Heart right ventricle (tissue), 16 donors: Measurements from ENCODE around the gene FRY. TPM values are rescaled to one million over a fixed set of nuclear protein-coding genes. Genes with fewer than 3 reads are reported as not detected.

Experiments used
- ATAC-seq, 8 donors: fragments of 200-7000 bp; cut with Tn5 transposase; one replicate each; pipeline ENCODE4 v1.9.1; 2020; ENCODE audit warnings: mild to moderate bottlenecking in 8 of 8, moderate library complexity in 8 of 8, moderate number of reproducible peaks in 1 of 8
- DNase-seq, 2 donors: peaks; one replicate each; pipeline ENCODE4 v3.0.0-alpha.2; 2020
- H3K27ac ChIP-seq, 10 donors: fragments of 200-600 bp; sonication (generic) in 2 of 10; one replicate each; pipeline versions ENCODE4 v1.5.0 to v1.8.0; 2020 to 2022; ENCODE audit warnings: mild to moderate bottlenecking in 3 of 10
- H3K27me3 ChIP-seq, 7 donors: fragments of 200-600 bp; one replicate each; pipeline ENCODE4 v1.8.0; 2021 to 2022; ENCODE audit warnings: mild to moderate bottlenecking in 2 of 7
- H3K36me3 ChIP-seq, 9 donors: fragments of 200-600 bp; sonication (generic) in 1 of 9; one replicate each; pipeline versions ENCODE4 v1.5.0 to v1.8.0; 2020 to 2022; ENCODE audit warnings: mild to moderate bottlenecking in 2 of 9
- H3K4me1 ChIP-seq, 9 donors: fragments of 200-600 bp; sonication (generic) in 1 of 9; one replicate each; pipeline versions ENCODE4 v1.5.0 to v1.8.0; 2020 to 2022; ENCODE audit warnings: mild to moderate bottlenecking in 4 of 9
- H3K4me3 ChIP-seq, 10 donors: fragments of 200-600 bp; sonication (generic) in 2 of 10; one replicate each; pipeline versions ENCODE4 v1.5.0 to v1.8.0; 2020 to 2022; ENCODE audit warnings: mild to moderate bottlenecking in 7 of 10, moderate library complexity in 2 of 10
- H3K9me3 ChIP-seq, 11 donors: fragments of 200-600 bp in 10 of 11; sonication (generic) in 2 of 11; one replicate each; pipeline versions ENCODE4 v1.5.0 to v1.8.0; 2013 to 2022; ENCODE audit warnings: mild to moderate bottlenecking in 2 of 11, control low read depth in 1 of 11, moderate library complexity in 1 of 11
- WGBS, 2 donors: extraction: QIAGEN DNeasy Blood & Tissue Kit; methylation state at CpG; one replicate each; pipeline ENCODE4 v1.1.7; 2013; ENCODE audit warnings: inconsistent platforms in 1 of 2; 5-methylcytosine and 5-hydroxymethylcytosine counted together
- intact Hi-C, 10 donors: fragments of 100-400 bp; cut with DNase I; formaldehyde crosslinking; loops; one replicate each; pipeline versions ENCODE4 v1.11.1 to v1.14.2; 2022
- polyA plus RNA-seq, 2 donors: library from polyadenylated mRNA; stranded (reverse); fragments of 200-250 nt; gene quantifications; one replicate each; pipeline ENCODE4 v1.2.3, GENCODE V29; 2013
- total RNA-seq, 10 donors: library from RNA; stranded (reverse); fragmentation: NEBNext Ultra II Directional in 3 of 10; extraction: Animal tissue kit (Norgen Biotek cat#: 25700) in 3 of 10; gene quantifications; one replicate each; pipeline versions ENCODE4 v1.2.1 to v1.2.4, GENCODE V29; 2021 to 2023
- TF ChIP-seq, protein P1 (sequence below), 9 donors: fragments of 200-600 bp; sonication (generic) in 2 of 9; IDR thresholded peaks; one replicate each; pipeline versions ENCODE4 v1.5.0 to v1.8.0; 2021 to 2022; ENCODE audit warnings: antibody characterized with exemption in 9 of 9, mild to moderate bottlenecking in 5 of 9, moderate library complexity in 1 of 9
- donor health status: Arrhythmogenic right ventricular cardiomyopathy.
- donor health status: ischemic (EF 13 %, LVEDD 7.1; RV severe dilation, severe dysfunction).
- donor health status: healthy with polysubstance abuse.
- donor health status: DM: no; HTN: yes; CAD: no.
- donor health status: DM: no; HTN: no; CAD: no.
- donor health status: ischemic (EF 25% LVEDD 6.9; RV normal size, moderate dysfunction).
- donor health status: ischemic (EF 25% LVEDD 5.7; RV mildly dilated, moderate dysfunction).
- donor health status: healthy.
- donor health status: DM: yes; HTN: yes; CAD: no.
- donor health status: Ischemic cardiomyopathy.
- donor health status: ischemic (EF 35%, LVEDD 5.7; RV mildly dilated, moderate dysfunction).
- donor health status: nonischemic (EF 11% LVEDD 7.7; RV severe dilation, severe dysfunction).
- donor health status: DM: yes; HTN: yes; CAD: no.
- donor health status: PGD.
- donor health status: ischemic (EF 29% LVEDD 5.4; RV normal size, mild dysfunction).
- donor health status: nonischemic (EF 23%, LVEDD 6.1; RV moderate dilation, normal function).

The FRY gene
- total and polyA plus RNA-seq, 12 donors: 24.9 to 268 (median 207) TPM

DNA sequence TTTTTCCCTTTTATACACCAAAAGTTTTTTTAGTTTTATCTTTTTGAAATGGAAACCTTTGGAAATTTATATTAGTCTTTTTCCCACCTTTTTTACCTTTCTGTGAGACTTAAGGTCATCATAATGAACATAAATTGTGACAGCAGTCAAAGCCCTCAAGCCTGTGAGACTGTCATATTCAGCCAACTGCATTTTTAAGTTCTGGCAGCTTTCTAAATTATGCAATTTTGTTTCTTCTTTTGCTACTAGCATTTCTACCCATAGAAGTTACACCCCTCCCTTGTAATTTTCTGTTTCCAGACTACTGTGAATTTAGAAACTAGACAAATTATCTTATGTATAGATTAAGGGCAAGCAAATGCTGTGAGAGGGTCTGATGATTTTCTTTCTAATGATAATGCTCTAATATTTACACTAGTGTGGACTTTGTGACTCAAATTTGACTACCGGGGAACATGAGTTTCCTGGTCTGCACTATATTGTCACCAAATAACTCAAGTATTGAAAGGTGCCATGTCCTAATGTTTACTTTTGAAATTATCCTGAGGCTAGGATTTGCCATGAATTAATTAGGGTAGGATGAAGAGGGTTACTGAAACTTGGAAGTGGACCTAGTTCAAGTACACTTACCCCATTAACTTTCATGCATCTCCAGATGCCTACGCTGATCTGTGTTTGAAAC, 43.7 kb downstream of the FRY start:
- H3K36me3 ChIP-seq: peaks cover 0 to 18% (median 0%) of the 10 kb centered on the region in 9 donors
- peaks cover 0 to 11% (median 0%) of the 10 kb centered on the region in 11 donors for H3K9me3 ChIP-seq
- no peaks in the 10 kb centered on the region for H3K27me3 ChIP-seq
- H3K4me3 ChIP-seq: no peak overlapping the region
- intact Hi-C loops: no loop called here
- H3K4me1 ChIP-seq: peaks cover 0 to 64% (median 24%) of the 10 kb centered on the region in 9 donors
- no peak overlapping the region for H3K27ac ChIP-seq
- DNase-seq (no peak), ATAC-seq (no peak)
- 88 to 94% methylated on average over 2 of the region's 2 CpGs for WGBS, 2 donors
- TF ChIP-seq, protein P1, sequence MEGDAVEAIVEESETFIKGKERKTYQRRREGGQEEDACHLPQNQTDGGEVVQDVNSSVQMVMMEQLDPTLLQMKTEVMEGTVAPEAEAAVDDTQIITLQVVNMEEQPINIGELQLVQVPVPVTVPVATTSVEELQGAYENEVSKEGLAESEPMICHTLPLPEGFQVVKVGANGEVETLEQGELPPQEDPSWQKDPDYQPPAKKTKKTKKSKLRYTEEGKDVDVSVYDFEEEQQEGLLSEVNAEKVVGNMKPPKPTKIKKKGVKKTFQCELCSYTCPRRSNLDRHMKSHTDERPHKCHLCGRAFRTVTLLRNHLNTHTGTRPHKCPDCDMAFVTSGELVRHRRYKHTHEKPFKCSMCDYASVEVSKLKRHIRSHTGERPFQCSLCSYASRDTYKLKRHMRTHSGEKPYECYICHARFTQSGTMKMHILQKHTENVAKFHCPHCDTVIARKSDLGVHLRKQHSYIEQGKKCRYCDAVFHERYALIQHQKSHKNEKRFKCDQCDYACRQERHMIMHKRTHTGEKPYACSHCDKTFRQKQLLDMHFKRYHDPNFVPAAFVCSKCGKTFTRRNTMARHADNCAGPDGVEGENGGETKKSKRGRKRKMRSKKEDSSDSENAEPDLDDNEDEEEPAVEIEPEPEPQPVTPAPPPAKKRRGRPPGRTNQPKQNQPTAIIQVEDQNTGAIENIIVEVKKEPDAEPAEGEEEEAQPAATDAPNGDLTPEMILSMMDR (IDR thresholded peaks at IDR 0.05): no peak

GRCh38 chr13:32079587-32079986, 48.0 kb downstream of the FRY start:
- intact Hi-C loops: no loop called here
- DNase-seq: no peak
- Histone ChIP-seq H3K4me3 (no peak overlapping the region), H3K36me3 (peaks cover 0 to 23% (median 0%) of the 10 kb centered on the region in 9 donors), H3K27me3 (no peaks in the 10 kb centered on the region), H3K27ac (peak overlapping the region in 5 of 10 donors; percentile 4 to 48 (median 13)), H3K9me3 (no peaks in the 10 kb centered on the region), H3K4me1 (peaks cover 0 to 88% (median 37%) of the 10 kb centered on the region in 9 donors)
- peak in 1 of 8 donors; percentile 24 for ATAC-seq
- 54 to 56% methylated on average over 3 of the region's 3 CpGs for WGBS, 2 donors
- TF ChIP-seq, protein P1 (IDR thresholded peaks at IDR 0.05): no peak

GRCh38 chr13:32080328-32080744, 48.8 kb downstream of the FRY start:
- Histone ChIP-seq H3K36me3 (peaks cover 0 to 23% (median 0%) of the 10 kb centered on the region in 9 donors), H3K27me3 (no peaks in the 10 kb centered on the region), H3K27ac (peak overlapping the region in 4 of 10 donors; percentile 4 to 48 (median 14)), H3K4me3 (no peak overlapping the region), H3K9me3 (no peaks in the 10 kb centered on the region), H3K4me1 (peaks cover 0 to 83% (median 35%) of the 10 kb centered on the region in 9 donors)
- no peak for DNase-seq
- WGBS, 2 donors: 80 to 90% methylated on average over 1 of the region's 1 CpG
- TF ChIP-seq, protein P1 (IDR thresholded peaks at IDR 0.05): no peak
- intact Hi-C loops: no loop called here
- ATAC-seq: peak in 2 of 8 donors; percentile 21 to 59

DNA sequence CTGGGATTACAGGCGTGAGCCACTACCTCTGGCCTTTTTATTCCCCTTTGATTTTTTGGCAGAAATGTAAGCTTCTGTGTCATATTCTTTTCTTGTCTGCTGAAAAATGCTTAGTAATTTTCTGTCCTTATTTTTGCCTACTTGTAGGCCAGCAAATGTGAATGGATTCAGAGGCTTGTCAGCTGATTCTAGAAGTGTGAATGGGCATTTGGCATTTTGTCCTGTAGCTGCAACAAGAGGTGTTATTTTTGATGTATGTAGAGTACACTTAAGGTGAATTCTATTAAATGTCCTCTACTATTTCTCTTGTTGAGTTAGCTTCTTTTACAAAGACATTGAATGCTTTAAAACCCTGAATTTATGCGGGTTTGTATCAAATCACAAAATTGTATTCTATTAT, 50.0 kb downstream of the FRY start:
- no peaks in the 10 kb centered on the region for H3K27me3 ChIP-seq
- H3K4me1 ChIP-seq: peaks cover 0 to 91% (median 37%) of the 10 kb centered on the region in 9 donors
- ATAC-seq: no peak
- intact Hi-C loops: no loop called here
- no peaks in the 10 kb centered on the region for H3K9me3 ChIP-seq
- whole genome bisulfite sequencing, 2 donors: 90 to 94% methylated on average over 2 of the region's 2 CpGs
- peaks cover 0 to 23% (median 0%) of the 10 kb centered on the region in 9 donors for H3K36me3 ChIP-seq
- H3K4me3 ChIP-seq: no peak overlapping the region
- TF ChIP-seq, protein P1 (IDR thresholded peaks at IDR 0.05): no peak
- H3K27ac ChIP-seq: peak overlapping the region in 1 of 10 donors; percentile 40
- DNase-seq: no peak
